ENCODE measurements around the gene ZBTB34.

ZBTB34 gene

GRCh38 chr9:126880226-126880946 lies 19.9 kb downstream of the ZBTB34 start:
- no peak for DNase-seq

- no peak for DNase-seq
These were observed 20.5 kb downstream of the ZBTB34 start for GRCh38 chr9:126880947-126881332.

- DNase-seq, result no peak
These were observed 22.3 kb downstream of the ZBTB34 start for GRCh38 chr9:126882746-126883145.

GRCh38 chr9:126883636-126884035 lies 23.2 kb downstream of the ZBTB34 start:
- no peak for DNase-seq

GRCh38 chr9:126885131-126885641 lies 24.7 kb downstream of the ZBTB34 start:
- DNase-seq, result no peak

- no peak for DNase-seq
These were observed 25.8 kb downstream of the ZBTB34 start for GRCh38 chr9:126886034-126886822.

GRCh38 chr9:126886897-126887296 lies 26.5 kb downstream of the ZBTB34 start:
- no peak for DNase-seq

GRCh38 chr9:126891676-126892075 lies 31.2 kb downstream of the ZBTB34 start:
- DNase-seq, result no peak

GRCh38 chr9:126893079-126893478 lies 32.6 kb downstream of the ZBTB34 start:
- DNase-seq, result no peak

GRCh38 chr9:126894052-126894603 lies 33.7 kb downstream of the ZBTB34 start:
- DNase-seq, result no peak

- DNase-seq, result no peak
These were observed 41.8 kb downstream of the ZBTB34 start for GRCh38 chr9:126902210-126902609.

- no peak for DNase-seq
These were observed 44.1 kb downstream of the ZBTB34 start for GRCh38 chr9:126904586-126904985.

GRCh38 chr9:126906091-126906490 lies 45.7 kb downstream of the ZBTB34 start:
- no peak for DNase-seq

GRCh38 chr9:126907058-126907457 lies 46.6 kb downstream of the ZBTB34 start:
- no peak for DNase-seq

GRCh38 chr9:126914458-126915280 lies 54.2 kb downstream of the ZBTB34 start, which contains the start of gene RALGPS1:
Gene RALGPS1, plus strand, starts transcription at chr9:126914782. Its CDS starts 47,508 bp downstream, at chr9:126962290.
- DNase-seq, result peak; percentile 93

- DNase-seq, result peak; percentile 18
These were observed 54.9 kb downstream of the ZBTB34 start for GRCh38 chr9:126915281-126915816.

- DNase-seq, result no peak
These were observed 55.6 kb downstream of the ZBTB34 start for GRCh38 chr9:126915846-126916543.

- DNase-seq, result no peak
These were observed 56.5 kb downstream of the ZBTB34 start for GRCh38 chr9:126916909-126917308.

- no peak for DNase-seq
These were observed 58.8 kb downstream of the ZBTB34 start for GRCh38 chr9:126919193-126919592.

GRCh38 chr9:126925876-126926275 lies 65.4 kb downstream of the ZBTB34 start:
- DNase-seq, result no peak

- DNase-seq, result no peak
These were observed 65.9 kb downstream of the ZBTB34 start for GRCh38 chr9:126926364-126926763.

- DNase-seq, result peak; percentile 17
These were observed 67.0 kb downstream of the ZBTB34 start for GRCh38 chr9:126927419-126927818.

Measured in NCI-H1417 treated with DMSO at 0.1 percent for 48 hours (cell line).